HG03097 (cell line): ENCODE data around the gene PPM1E.
"Not testable (repeated sequence)": the region's sequence is repeated elsewhere in the genome, so short reads cannot be mapped to it uniquely, and the experiment has no call there.

Experiments used
- ATAC-seq: cut with Tn5 transposase; IDR thresholded peaks from one replicate; pipeline ENCODE4 v1.9.1; 2021; ENCODE audit not compliant: unreplicated experiment, low FRiP score

Gene PPM1E

DNA sequence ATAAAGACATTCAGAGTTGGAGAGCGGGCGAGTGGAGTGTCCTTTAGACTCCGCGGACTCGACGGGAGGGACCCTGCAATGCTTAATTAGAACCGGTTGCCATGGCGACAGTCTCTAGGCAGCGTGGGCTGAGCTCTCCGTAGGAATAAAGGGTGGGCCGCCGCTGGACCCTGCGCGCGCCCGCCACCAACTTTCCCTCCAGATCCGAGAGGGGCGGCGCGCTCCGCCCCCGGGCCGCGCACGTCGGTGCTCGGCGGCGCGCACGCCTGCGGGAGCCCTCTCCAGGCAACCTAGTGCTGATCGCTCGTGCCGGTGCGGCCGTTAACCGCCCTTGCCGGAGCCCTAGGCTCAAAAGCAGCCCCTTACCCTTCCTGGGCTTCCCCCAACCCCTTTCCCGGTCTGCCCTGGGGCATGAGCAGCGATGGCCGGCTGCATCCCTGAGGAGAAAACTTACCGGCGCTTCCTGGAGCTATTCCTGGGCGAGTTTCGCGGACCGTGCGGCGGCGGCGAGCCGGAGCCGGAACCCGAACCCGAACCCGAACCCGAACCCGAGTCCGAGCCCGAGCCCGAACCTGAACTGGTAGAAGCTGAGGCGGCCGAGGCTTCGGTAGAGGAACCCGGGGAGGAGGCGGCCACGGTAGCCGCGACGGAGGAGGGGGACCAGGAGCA lies at the start of gene PPM1E:
Gene PPM1E (plus strand): TSS at position 278 of the 669 bp plus-strand sequence.
- no peak for ATAC-seq

- ATAC-seq, result no peak
Measured at GRCh38 chr17:58706351-58707140, 49.1 kb upstream of the PPM1E start.

DNA sequence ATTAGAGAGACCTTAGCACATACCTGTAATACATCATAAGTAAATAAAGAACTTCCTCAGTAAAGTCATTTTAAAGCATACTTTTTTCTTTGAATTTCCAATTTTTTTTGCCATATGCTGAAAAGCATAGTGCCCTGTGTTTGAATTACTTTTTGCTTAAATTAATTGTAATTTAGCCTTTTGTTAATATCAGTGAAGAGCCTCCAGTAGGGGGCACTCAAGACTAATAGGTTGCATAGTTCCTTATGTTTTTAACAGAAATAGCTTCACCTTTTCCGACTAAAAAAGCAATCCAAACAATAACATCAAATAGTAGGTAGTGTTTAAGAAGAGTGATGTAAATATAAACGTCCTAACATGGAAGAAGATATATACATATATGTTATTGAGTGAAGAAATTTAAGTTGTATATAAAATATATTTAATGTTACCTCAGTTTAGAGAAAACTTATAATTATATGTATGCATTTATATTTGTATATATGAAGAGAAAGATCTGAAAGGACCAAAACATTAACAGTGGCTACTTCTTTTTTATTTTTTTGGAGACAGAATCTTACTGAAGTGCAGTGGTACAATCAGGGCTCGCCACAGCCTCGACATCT lies 44.6 kb upstream of the PPM1E start:
- ATAC-seq, result no peak

GRCh38 chr17:58722274-58722673 lies 33.4 kb upstream of the PPM1E start:
- ATAC-seq, result no peak

- ATAC-seq, result no peak
Measured at GRCh38 chr17:58722696-58723095, 33.0 kb upstream of the PPM1E start.

GRCh38 chr17:58728798-58729197 lies 26.9 kb upstream of the PPM1E start:
- ATAC-seq, result no peak

DNA sequence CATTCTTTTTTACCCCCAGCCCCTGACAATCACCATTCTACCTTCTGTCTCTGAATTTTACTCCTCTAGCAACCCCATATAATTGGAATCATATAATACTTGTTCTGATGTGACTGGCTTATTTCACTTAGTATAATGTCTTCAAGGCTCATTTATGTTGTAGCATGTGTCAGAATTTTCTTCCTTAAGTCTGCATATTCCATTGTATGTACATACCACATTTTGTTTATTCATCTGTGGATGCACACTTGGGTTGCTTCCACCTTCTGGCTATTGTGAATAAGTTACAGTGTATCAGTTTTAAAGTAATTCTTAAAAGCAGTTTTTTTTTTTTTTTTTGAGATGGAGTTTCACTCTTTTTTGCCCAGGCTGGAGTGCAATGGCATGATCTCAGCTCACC lies 24.7 kb upstream of the PPM1E start:
- ATAC-seq, result no peak

GRCh38 chr17:58734040-58734439 lies 21.6 kb upstream of the PPM1E start:
- no peak for ATAC-seq

DNA sequence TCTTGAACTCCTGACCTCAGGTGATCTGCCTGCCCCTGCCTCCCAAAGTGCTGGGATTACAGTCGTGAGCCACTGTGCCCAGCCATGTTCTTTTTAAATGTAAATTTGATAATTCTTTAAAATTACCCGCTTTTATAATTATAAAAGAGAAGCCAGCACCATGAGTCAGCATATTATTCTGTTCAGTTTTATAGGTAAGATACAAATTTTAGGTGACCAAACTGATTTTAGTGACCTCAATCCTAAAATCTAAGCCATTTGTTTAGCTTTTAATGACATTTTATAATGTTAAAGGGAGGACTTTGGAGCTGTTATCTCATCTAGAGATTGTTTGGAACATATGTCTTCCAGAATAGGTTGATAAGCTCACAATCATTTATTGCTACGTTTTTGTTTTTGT lies 20.8 kb upstream of the PPM1E start:
- no peak for ATAC-seq

DNA sequence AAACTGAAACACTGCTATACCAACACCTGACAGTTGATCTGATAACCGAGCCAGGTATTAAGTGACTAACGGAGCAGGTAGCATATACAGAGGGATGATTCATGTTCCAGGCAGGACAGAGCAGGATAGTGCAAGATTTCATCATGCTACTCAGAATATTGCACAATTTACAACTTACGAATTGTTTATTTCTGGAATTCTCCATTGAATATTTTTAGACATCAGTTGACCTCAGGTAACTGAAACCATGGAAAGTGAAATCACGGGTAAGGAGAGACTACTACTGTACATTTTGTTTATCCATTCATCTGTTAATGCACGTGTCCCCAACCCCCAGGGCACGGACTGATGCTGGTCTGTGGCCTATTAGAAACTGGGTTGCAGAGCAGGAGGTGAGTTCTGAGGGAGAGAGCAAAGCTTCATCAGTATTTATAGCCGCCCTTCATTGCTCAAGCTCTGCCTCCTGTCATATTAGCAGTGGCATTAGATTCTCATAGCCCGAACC lies 14.5 kb upstream of the PPM1E start:
- ATAC-seq, result no peak

- no peak for ATAC-seq
Measured at GRCh38 chr17:58747674-58748073, 8.0 kb upstream of the PPM1E start.

DNA sequence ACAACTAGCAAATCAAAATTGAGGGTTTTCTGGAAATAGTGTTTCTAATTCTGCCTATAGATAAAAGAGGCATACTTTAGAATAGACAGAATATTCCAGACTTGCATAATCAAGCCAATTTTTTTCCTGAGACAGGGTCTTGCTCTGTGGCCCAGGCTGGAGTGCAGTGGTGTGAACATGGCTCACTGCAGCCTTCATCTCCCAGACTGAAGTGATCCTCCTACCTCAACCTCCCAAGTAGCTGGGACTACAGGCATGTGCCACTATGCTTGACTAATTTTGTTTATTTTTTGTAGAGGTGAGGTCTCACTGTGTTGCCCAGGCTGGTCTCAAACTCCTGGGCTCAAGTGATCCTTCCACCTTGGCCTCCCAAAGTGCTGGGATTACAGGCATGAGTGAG lies 6.0 kb upstream of the PPM1E start:
- not testable (repeated sequence) for ATAC-seq

DNA sequence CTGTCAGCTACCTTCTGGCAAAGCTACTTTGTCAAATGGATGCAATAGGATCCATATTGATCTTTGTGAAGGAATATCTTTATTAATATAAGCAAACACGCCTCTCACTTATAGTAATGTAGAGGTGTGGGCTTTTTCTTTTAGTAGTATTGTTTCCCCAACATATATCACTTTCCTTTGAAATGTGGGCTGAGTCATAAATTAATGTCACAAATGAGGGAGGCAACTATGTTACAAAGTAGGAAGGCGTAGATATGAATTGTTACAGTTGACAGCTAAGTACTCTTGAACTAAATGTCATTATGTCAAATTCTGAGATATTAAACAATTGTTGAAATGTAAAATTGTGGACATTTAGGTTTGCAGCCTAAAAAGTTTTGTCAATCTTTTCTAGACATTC lies 2.6 kb upstream of the PPM1E start:
- ATAC-seq, result no peak

GRCh38 chr17:58755269-58755576 lies 431 bp upstream of the PPM1E start:
- ATAC-seq, result no peak

DNA sequence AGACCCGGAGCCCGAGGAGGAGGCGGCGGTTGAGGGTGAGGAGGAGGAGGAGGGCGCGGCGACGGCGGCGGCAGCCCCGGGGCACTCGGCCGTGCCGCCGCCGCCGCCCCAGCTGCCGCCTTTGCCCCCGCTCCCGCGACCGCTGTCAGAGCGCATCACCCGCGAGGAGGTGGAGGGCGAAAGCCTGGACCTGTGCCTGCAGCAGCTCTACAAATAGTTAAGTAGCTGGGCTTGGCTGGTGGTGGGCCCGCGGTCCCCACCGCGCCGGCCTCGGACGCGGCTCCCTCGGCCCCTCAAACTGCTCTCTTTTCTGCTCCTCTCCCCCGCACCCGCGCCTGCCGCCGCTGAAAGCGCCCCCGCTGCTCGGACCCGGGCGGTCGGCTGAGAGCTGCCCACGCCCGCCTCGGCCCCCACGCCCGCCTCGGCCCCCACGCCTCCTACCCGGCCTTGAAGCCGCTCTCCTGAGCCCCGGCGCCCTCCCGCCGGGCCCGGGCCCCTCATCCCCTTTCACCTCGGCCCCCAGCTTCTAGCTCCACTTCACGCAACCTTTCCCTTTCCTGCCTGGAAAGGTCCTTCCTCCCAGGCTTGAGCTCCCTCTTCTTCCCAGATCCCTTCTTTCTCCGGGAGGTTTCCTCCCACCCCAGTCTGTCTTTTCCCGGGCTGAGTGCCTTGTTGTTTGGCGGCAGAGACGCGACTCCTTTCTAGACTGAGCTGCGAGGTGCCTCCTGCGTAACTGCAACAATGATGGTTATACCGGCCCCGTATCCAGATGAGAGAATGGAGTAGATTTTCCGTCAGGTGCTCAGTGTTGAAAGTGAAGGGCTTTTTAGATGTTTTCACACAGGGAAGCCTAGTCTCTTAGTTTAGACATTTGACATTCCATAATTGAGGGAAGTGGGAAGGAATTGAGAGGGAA lies 850 bp downstream of the PPM1E start:
- ATAC-seq, result no peak

GRCh38 chr17:58757162-58757613 lies 1.5 kb downstream of the PPM1E start:
- ATAC-seq, result no peak

DNA sequence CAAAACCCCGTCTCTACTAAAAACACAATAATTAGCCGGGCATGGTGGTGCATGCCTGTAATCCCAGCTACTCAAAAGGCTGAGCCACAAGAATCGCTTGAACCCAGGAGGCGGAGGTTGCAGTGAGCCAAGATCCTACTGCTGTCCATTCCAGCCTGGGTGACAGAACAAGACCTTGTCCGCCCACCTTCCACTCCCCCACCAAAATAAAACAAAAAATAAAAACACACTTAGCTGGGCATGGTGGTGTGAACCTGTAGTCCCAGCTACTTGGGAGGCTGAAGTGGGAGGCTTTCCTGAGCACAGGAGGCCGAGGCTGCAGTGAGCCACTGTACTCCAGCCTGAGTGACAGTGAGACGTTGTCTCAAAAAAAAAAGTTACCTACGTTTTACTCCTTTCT lies 3.2 kb downstream of the PPM1E start:
- ATAC-seq, result no peak

DNA sequence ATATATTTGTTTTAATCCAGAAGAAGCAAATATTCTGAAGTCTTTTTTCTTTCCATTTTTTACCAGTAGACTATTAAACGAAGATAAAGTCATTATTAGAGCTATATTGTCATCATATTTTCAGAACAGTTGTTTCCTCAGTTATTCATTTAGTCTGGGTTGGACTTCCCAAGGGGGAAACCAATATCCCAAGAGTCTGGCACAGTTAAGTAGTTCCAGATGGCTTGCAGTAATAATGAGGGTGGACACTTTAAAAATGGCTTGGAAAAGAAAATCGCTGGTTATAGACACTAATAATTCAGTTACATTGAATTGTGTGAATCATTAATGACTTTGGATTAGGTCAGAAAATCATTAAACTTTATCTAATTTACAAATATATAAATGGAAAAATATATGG lies 3.9 kb downstream of the PPM1E start:
- ATAC-seq, result no peak

DNA sequence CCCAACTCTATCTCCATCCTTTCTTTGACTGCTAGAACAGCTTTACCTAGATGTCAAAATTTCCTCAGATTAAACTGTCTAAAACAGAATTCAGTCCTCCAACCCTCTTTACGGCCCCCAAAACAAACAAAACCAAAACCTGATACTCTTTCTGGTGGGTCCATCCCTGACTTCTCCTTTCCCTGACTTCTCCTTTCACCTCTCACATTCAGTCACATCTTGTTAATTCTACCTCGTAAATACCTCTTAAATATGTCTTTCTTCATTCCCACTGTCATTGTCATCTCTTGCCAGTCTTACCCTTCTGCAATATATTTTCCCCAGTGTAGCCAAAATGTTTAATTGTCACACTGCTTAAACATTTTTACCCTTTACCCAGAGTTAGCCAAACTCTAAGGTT lies 4.6 kb downstream of the PPM1E start:
- ATAC-seq, result no peak

DNA sequence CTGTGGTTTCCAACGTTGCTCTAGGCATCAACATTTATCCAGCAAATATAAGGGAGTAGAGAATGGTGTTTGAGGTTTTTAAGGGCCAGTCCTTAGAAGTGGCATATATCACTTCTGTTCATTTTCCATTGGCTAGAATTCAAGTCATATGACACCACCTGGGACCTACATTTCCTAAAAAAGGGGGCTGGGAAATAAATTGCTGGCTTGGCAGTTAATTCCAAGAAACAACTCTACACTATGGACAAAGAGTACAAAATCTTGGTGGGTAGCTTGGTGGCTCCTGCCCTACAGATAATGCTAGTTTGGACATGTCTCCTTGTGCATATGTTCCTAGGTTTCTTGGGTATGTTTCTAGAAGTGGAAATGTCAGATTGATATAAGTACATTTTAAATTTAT lies 7.6 kb downstream of the PPM1E start:
- ATAC-seq, result no peak

GRCh38 chr17:58764373-58764772 lies 8.7 kb downstream of the PPM1E start:
- no peak for ATAC-seq
